ENCODE measurements around the gene HOXD8. TPM values are rescaled to one million over a fixed set of nuclear protein-coding genes. Genes with fewer than 3 reads are reported as not detected.

The HOXD8 gene
- total RNA-seq, 1 donor from 2014 or later, result 0.58 TPM

GRCh38 chr2:176127774-176128072, 1.8 kb upstream of the HOXD8 start:
- H3K4me1 Mint-ChIP-seq, result peaks cover 23% of the 10 kb centered on the region

GRCh38 chr2:176128172-176128981, 1.1 kb upstream of the HOXD8 start:
- H3K27ac Mint-ChIP-seq, result no peak overlapping the region
- peaks cover 23% of the 10 kb centered on the region for H3K4me1 Mint-ChIP-seq
- H3K36me3 Mint-ChIP-seq, result no peaks in the 10 kb centered on the region
- no peak for TF ChIP-seq CTCF (IDR thresholded peaks at IDR 0.05; ENCODE audit: unreplicated experiment)
- DNase-seq (ENCODE audit: low spot score in 2 of 2, unreplicated experiment in 2 of 2), result no peak
- H3K27me3 Mint-ChIP-seq (ENCODE audit: low read depth), result peaks cover 93% of the 10 kb centered on the region
- H3K4me3 Mint-ChIP-seq, result peak overlapping the region; percentile 37
- no peaks in the 10 kb centered on the region for H3K9me3 Mint-ChIP-seq

More at GRCh38 chr2:176127774-176128072, 1.8 kb upstream of the HOXD8 start:
- no peak for DNase-seq (ENCODE audit: low spot score in 2 of 2, unreplicated experiment in 2 of 2)
- peaks cover 91% of the 10 kb centered on the region for H3K27me3 Mint-ChIP-seq (ENCODE audit: low read depth)
- no peaks in the 10 kb centered on the region for H3K9me3 Mint-ChIP-seq
- no peak overlapping the region for H3K27ac Mint-ChIP-seq
- no peaks in the 10 kb centered on the region for H3K36me3 Mint-ChIP-seq
- TF ChIP-seq CTCF (IDR thresholded peaks at IDR 0.05; ENCODE audit: unreplicated experiment), result no peak
- no peak overlapping the region for H3K4me3 Mint-ChIP-seq

DNA sequence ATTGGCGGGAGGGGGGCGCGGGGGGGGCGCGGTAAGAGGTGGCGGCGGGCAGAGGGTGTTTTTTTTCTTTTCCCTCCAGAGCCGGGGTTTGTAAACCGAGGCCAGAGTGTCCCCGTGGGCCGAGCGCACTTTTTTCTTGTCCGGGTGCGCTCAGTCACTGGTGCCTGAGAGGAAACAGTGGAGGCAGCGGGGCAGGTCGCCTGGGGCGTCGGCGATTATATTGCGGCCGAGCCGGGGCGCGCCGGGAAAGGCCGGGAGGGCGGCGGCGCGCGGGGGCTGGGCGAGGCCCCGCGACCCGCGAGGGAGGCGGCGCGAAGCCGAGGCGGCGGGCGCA, 275 bp downstream of the HOXD8 start:
- no peak for DNase-seq (ENCODE audit: low spot score in 2 of 2, unreplicated experiment in 2 of 2)
- no peak for TF ChIP-seq CTCF (IDR thresholded peaks at IDR 0.05; ENCODE audit: unreplicated experiment)
- H3K9me3 Mint-ChIP-seq, result no peaks in the 10 kb centered on the region
- H3K4me1 Mint-ChIP-seq, result peaks cover 18% of the 10 kb centered on the region
- H3K4me3 Mint-ChIP-seq, result peak overlapping the region; percentile 37
- H3K36me3 Mint-ChIP-seq, result no peaks in the 10 kb centered on the region
- H3K27ac Mint-ChIP-seq, result no peak overlapping the region
- H3K27me3 Mint-ChIP-seq (ENCODE audit: low read depth), result peaks cover 93% of the 10 kb centered on the region

DNA sequence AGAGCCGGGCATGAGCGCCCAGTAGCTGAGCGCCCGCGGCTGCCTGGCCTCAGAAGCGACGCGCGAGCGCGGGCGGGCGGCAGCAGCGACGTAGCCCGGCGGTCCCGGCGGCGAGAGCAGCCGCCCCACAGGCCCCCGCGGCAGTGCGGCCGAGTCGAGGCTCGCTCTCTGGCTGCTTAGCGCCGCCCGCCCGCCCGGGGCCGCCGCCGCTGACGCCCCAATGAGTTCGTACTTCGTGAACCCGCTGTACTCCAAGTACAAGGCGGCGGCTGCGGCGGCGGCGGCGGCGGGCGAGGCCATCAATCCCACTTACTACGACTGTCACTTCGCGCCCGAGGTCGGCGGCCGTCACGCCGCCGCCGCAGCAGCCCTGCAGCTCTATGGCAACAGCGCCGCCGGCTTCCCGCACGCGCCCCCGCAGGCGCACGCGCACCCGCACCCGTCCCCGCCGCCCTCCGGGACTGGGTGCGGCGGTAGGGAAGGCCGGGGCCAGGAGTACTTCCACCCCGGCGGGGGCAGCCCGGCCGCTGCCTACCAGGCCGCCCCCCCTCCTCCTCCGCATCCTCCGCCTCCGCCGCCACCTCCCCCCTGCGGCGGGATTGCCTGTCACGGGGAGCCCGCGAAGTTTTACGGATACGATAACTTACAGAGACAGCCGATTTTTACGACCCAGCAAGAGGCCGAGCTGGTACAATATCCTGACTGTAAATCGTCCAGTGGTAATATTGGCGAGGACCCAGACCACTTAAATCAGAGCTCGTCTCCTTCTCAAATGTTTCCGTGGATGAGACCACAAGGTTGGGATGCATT, 847 bp downstream of the HOXD8 start:
- Mint-ChIP-seq H3K9me3 (no peaks in the 10 kb centered on the region), H3K4me1 (peaks cover 18% of the 10 kb centered on the region), H3K4me3 (peak overlapping the region; percentile 57), H3K36me3 (no peaks in the 10 kb centered on the region), H3K27ac (no peak overlapping the region), H3K27me3 (ENCODE audit: low read depth) (peaks cover 93% of the 10 kb centered on the region)
- TF ChIP-seq CTCF (IDR thresholded peaks at IDR 0.05; ENCODE audit: unreplicated experiment), result no peak
- no peak for DNase-seq (ENCODE audit: low spot score in 2 of 2, unreplicated experiment in 2 of 2)

GRCh38 chr2:176130957-176131847, 1.7 kb downstream of the HOXD8 start:
- H3K27ac Mint-ChIP-seq, result no peak overlapping the region
- peaks cover 24% of the 10 kb centered on the region for H3K4me1 Mint-ChIP-seq
- no peak for DNase-seq (ENCODE audit: low spot score in 2 of 2, unreplicated experiment in 2 of 2)
- H3K4me3 Mint-ChIP-seq, result peak overlapping the region; percentile 57
- TF ChIP-seq CTCF (IDR thresholded peaks at IDR 0.05; ENCODE audit: unreplicated experiment), result no peak
- H3K9me3 Mint-ChIP-seq, result no peaks in the 10 kb centered on the region
- peaks cover 93% of the 10 kb centered on the region for H3K27me3 Mint-ChIP-seq (ENCODE audit: low read depth)
- no peaks in the 10 kb centered on the region for H3K36me3 Mint-ChIP-seq

Measured in mesothelial cell of epicardium (in vitro differentiated cells).